ENCODE measurements around the gene GRIA1.

GRCh38 chr5:153463806-153464205 lies 26.7 kb upstream of the GRIA1 start:
- TF ChIP-seq RAD21 (IDR thresholded peaks at IDR 0.05; ENCODE audit: insufficient read depth, low read depth, low read length) (no peak), CBFB (IDR thresholded peaks at IDR 0.05; ENCODE audit: low read depth) (no peak), BRCA1 (IDR thresholded peaks at IDR 0.05; ENCODE audit: low read depth, low read length) (no peak), TARDBP (IDR thresholded peaks at IDR 0.05; ENCODE audit: borderline replicate concordance) (no peak)
- TF ChIP-seq, protein P1, sequence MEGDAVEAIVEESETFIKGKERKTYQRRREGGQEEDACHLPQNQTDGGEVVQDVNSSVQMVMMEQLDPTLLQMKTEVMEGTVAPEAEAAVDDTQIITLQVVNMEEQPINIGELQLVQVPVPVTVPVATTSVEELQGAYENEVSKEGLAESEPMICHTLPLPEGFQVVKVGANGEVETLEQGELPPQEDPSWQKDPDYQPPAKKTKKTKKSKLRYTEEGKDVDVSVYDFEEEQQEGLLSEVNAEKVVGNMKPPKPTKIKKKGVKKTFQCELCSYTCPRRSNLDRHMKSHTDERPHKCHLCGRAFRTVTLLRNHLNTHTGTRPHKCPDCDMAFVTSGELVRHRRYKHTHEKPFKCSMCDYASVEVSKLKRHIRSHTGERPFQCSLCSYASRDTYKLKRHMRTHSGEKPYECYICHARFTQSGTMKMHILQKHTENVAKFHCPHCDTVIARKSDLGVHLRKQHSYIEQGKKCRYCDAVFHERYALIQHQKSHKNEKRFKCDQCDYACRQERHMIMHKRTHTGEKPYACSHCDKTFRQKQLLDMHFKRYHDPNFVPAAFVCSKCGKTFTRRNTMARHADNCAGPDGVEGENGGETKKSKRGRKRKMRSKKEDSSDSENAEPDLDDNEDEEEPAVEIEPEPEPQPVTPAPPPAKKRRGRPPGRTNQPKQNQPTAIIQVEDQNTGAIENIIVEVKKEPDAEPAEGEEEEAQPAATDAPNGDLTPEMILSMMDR (IDR thresholded peaks at IDR 0.05 in 2 of 3, conservative IDR thresholded peaks at IDR 0.05 in 1 of 3; ENCODE audit: control insufficient read depth in 2 of 3, extremely low read depth in 1 of 3, insufficient read depth in 1 of 3, low read depth in 3 of 3, low read length in 3 of 3), result no peak

Data from GM12878 (cell line).